NCI-H146 treated with DMSO at 0.1 percent for 48 hours (cell line): Measurements from ENCODE around the gene MLXIP.
A peak's percentile ranks its signal among the peaks of the same experiment; 100 is the strongest.
"Not testable (repeated sequence)": the region's sequence is repeated elsewhere in the genome, so short reads cannot be mapped to it uniquely, and the experiment has no call there.

ENCODE experiments used
- DNase-seq: peaks from one replicate; lab custom pipeline; 2025; ENCODE audit not compliant: unreplicated experiment; lab: John Stamatoyannopoulos, UW

Gene MLXIP

GRCh38 chr12:122078141-122079032 lies at the start of gene MLXIP:
TSS of gene MLXIP (plus strand) at chr12:122078756. CDS start at chr12:122078854, 98 bp downstream.
- peak; percentile 74 for DNase-seq

GRCh38 chr12:122028905-122029560 lies 49.5 kb upstream of the MLXIP start:
- no peak for DNase-seq

- DNase-seq = no peak
These were observed 48.7 kb upstream of the MLXIP start for GRCh38 chr12:122029620-122030423.

GRCh38 chr12:122030424-122031035 lies 48.0 kb upstream of the MLXIP start:
- no peak for DNase-seq

- no peak for DNase-seq
These were observed 47.0 kb upstream of the MLXIP start for GRCh38 chr12:122031342-122032216.

- DNase-seq = no peak
These were observed 46.0 kb upstream of the MLXIP start for GRCh38 chr12:122032580-122032979.

GRCh38 chr12:122035292-122035691 lies 43.3 kb upstream of the MLXIP start:
- no peak for DNase-seq

GRCh38 chr12:122036153-122036552 lies 42.4 kb upstream of the MLXIP start:
- DNase-seq = no peak

- DNase-seq = no peak
These were observed 37.8 kb upstream of the MLXIP start for GRCh38 chr12:122040579-122041386.

GRCh38 chr12:122041458-122041857 lies 37.1 kb upstream of the MLXIP start:
- not testable (repeated sequence) for DNase-seq

- DNase-seq = no peak
These were observed 35.6 kb upstream of the MLXIP start for GRCh38 chr12:122042910-122043309.

- no peak for DNase-seq
These were observed 35.1 kb upstream of the MLXIP start for GRCh38 chr12:122043476-122043875.

- DNase-seq = no peak
These were observed 33.3 kb upstream of the MLXIP start for GRCh38 chr12:122045262-122045661.

GRCh38 chr12:122046145-122046544 lies 32.4 kb upstream of the MLXIP start:
- no peak for DNase-seq

GRCh38 chr12:122048151-122048550 lies 30.4 kb upstream of the MLXIP start:
- DNase-seq = no peak

- no peak for DNase-seq
These were observed 28.7 kb upstream of the MLXIP start for GRCh38 chr12:122049827-122050226.

- no peak for DNase-seq
These were observed 27.9 kb upstream of the MLXIP start for GRCh38 chr12:122050706-122051105.

GRCh38 chr12:122051231-122051876 lies 27.2 kb upstream of the MLXIP start:
- no peak for DNase-seq

GRCh38 chr12:122052285-122052684 lies 26.3 kb upstream of the MLXIP start:
- no peak for DNase-seq
